ENCODE results near the gene SPOCK1.

The SPOCK1 gene

GRCh38 chr5:137096149-137097103, 402.7 kb downstream of the SPOCK1 start:
- no peak for DNase-seq

GRCh38 chr5:137095597-137095996, 403.5 kb downstream of the SPOCK1 start:
- no peak for DNase-seq

- no peak for DNase-seq
Measured at GRCh38 chr5:137092831-137093230, 406.3 kb downstream of the SPOCK1 start.

- DNase-seq, result peak in 1 of 2 experiments; percentile 59
Measured at GRCh38 chr5:137091472-137091871, 407.7 kb downstream of the SPOCK1 start.

GRCh38 chr5:137090721-137091120, 408.4 kb downstream of the SPOCK1 start:
- DNase-seq, result no peak

GRCh38 chr5:137090151-137090550, 409.0 kb downstream of the SPOCK1 start:
- no peak for DNase-seq

GRCh38 chr5:137088175-137088574, 411.0 kb downstream of the SPOCK1 start:
- no peak for DNase-seq

- DNase-seq, result no peak
Measured at GRCh38 chr5:137086342-137086741, 412.8 kb downstream of the SPOCK1 start.

- DNase-seq, result no peak
Measured at GRCh38 chr5:137085206-137085605, 413.9 kb downstream of the SPOCK1 start.

- DNase-seq, result no peak
Measured at GRCh38 chr5:137084016-137084415, 415.1 kb downstream of the SPOCK1 start.

- DNase-seq, result no peak
Measured at GRCh38 chr5:137082951-137083350, 416.2 kb downstream of the SPOCK1 start.

GRCh38 chr5:137078171-137078665, 420.9 kb downstream of the SPOCK1 start:
- no peak for DNase-seq

- DNase-seq, result peak in 1 of 2 experiments; percentile 17
Measured at GRCh38 chr5:137075163-137075970, 423.8 kb downstream of the SPOCK1 start.

- DNase-seq, result no peak
Measured at GRCh38 chr5:137073189-137073588, 425.9 kb downstream of the SPOCK1 start.

- DNase-seq, result no peak
Measured at GRCh38 chr5:137072361-137073115, 426.6 kb downstream of the SPOCK1 start.

GRCh38 chr5:137071931-137072330, 427.2 kb downstream of the SPOCK1 start:
- no peak for DNase-seq

- no peak for DNase-seq
Measured at GRCh38 chr5:137071526-137071925, 427.6 kb downstream of the SPOCK1 start.

GRCh38 chr5:137070521-137070920, 428.6 kb downstream of the SPOCK1 start:
- DNase-seq, result no peak

GRCh38 chr5:137069358-137069757, 429.8 kb downstream of the SPOCK1 start:
- no peak for DNase-seq

- no peak for DNase-seq
Measured at GRCh38 chr5:137061382-137061781, 437.7 kb downstream of the SPOCK1 start.

GRCh38 chr5:137058089-137058488, 441.0 kb downstream of the SPOCK1 start:
- no peak for DNase-seq

GRCh38 chr5:137056676-137057075, 442.4 kb downstream of the SPOCK1 start:
- no peak for DNase-seq
